Measurements from ENCODE around the gene MRPL23.

DNA sequence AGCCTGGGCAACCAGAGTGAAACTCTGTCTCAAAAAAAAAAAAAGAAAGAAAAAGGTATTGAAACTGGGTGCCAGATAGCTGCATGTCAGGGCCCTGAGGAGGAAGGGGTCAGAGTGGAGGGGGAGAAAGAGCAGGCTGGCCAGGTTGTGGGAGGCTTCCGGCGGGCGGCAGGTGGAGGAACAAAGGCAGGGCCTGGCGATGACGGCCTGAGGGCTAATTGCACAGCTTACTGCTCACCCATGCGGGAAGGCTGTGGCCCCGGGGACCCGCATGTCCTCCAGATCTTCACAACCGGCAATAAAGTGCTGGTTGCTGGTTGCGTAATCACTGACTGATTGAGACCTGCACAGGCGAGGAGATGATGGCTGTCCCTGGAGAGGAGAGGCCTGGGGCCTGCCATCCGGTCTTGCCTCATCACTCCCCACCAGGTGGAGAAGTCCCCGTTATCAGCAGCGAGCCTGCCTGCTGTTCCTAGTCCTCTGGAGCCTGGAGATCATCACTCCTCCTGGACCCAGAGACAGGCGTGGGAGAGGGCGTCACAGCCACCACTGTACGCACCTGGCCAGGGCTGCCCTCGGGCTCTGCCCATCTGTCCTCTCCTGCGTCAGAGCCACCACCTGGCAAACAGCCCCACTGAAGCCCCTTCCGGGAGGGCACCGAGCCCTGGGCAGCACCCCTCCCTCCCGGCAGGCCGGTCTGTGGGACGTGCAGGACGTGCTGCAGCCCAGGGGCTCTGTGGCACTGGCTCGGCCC lies 31.8 kb downstream of the MRPL23 start:
- TF ChIP-seq POLR2A (IDR thresholded peaks at IDR 0.05), result no peak
- TF ChIP-seq, protein P1, sequence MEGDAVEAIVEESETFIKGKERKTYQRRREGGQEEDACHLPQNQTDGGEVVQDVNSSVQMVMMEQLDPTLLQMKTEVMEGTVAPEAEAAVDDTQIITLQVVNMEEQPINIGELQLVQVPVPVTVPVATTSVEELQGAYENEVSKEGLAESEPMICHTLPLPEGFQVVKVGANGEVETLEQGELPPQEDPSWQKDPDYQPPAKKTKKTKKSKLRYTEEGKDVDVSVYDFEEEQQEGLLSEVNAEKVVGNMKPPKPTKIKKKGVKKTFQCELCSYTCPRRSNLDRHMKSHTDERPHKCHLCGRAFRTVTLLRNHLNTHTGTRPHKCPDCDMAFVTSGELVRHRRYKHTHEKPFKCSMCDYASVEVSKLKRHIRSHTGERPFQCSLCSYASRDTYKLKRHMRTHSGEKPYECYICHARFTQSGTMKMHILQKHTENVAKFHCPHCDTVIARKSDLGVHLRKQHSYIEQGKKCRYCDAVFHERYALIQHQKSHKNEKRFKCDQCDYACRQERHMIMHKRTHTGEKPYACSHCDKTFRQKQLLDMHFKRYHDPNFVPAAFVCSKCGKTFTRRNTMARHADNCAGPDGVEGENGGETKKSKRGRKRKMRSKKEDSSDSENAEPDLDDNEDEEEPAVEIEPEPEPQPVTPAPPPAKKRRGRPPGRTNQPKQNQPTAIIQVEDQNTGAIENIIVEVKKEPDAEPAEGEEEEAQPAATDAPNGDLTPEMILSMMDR (IDR thresholded peaks at IDR 0.05), result no peak

All from testis (tissue), 2 donors.